GM04504 (cell line): ENCODE data around the gene YWHAE.
"Not testable (repeated sequence)": the region's sequence is repeated elsewhere in the genome, so short reads cannot be mapped to it uniquely, and the experiment has no call there.

Experiments
- DNase-seq: peaks from one replicate; pipeline ENCODE4 v3.0.0-alpha.2; 2012; ENCODE audit warnings: low read depth

Gene YWHAE

GRCh38 chr17:1373707-1374237 lies 26.2 kb downstream of the YWHAE start:
- DNase-seq = no peak

GRCh38 chr17:1372618-1373017 lies 27.4 kb downstream of the YWHAE start:
- no peak for DNase-seq

- DNase-seq = no peak
Measured at GRCh38 chr17:1371893-1372590, 28.0 kb downstream of the YWHAE start.

GRCh38 chr17:1368588-1368987 lies 31.4 kb downstream of the YWHAE start:
- DNase-seq = no peak

GRCh38 chr17:1367351-1367745 lies 32.7 kb downstream of the YWHAE start:
- DNase-seq = no peak

- DNase-seq = no peak
Measured at GRCh38 chr17:1366234-1366633, 33.8 kb downstream of the YWHAE start.

- DNase-seq = peak; percentile 58
Measured at GRCh38 chr17:1365445-1366039, 34.5 kb downstream of the YWHAE start.

GRCh38 chr17:1362964-1363363 lies 37.1 kb downstream of the YWHAE start:
- no peak for DNase-seq

- no peak for DNase-seq
Measured at GRCh38 chr17:1362065-1362848, 37.8 kb downstream of the YWHAE start.

- DNase-seq = no peak
Measured at GRCh38 chr17:1360975-1361374, 39.0 kb downstream of the YWHAE start.

- not testable (repeated sequence) for DNase-seq
Measured at GRCh38 chr17:1360315-1360714, 39.7 kb downstream of the YWHAE start.

- no peak for DNase-seq
Measured at GRCh38 chr17:1354030-1354429, 46.0 kb downstream of the YWHAE start.

- DNase-seq = not testable (repeated sequence)
Measured at GRCh38 chr17:1352530-1352929, 47.5 kb downstream of the YWHAE start.

- no peak for DNase-seq
Measured at GRCh38 chr17:1351971-1352370, 48.1 kb downstream of the YWHAE start.

- no peak for DNase-seq
Measured at GRCh38 chr17:1351275-1351674, 48.7 kb downstream of the YWHAE start.

- DNase-seq = no peak
Measured at GRCh38 chr17:1347589-1348323, 52.3 kb downstream of the YWHAE start.

- no peak for DNase-seq
Measured at GRCh38 chr17:1344521-1344920, 55.5 kb downstream of the YWHAE start.

GRCh38 chr17:1343554-1343953 lies 56.5 kb downstream of the YWHAE start:
- no peak for DNase-seq

- no peak for DNase-seq
Measured at GRCh38 chr17:1340371-1340770, 59.7 kb downstream of the YWHAE start.

- DNase-seq = no peak
Measured at GRCh38 chr17:1331708-1332107, 68.3 kb downstream of the YWHAE start.

- no peak for DNase-seq
Measured at GRCh38 chr17:1329745-1330343, 70.2 kb downstream of the YWHAE start.

GRCh38 chr17:1328437-1328836 lies 71.6 kb downstream of the YWHAE start:
- no peak for DNase-seq
